GM23248 (cell line): ENCODE results near the gene FITM1.

Experiments used
- EZH2 ChIP-seq: fragments of 200-600 bp; sonication (generic); IDR thresholded peaks from 2 replicates; pipeline ENCODE4 v1.6.1; 2018; ENCODE audit warnings: antibody characterized with exemption, mild to moderate bottlenecking; ENCODE audit not compliant: insufficient read depth, poor library complexity, severe bottlenecking
- EZH2phosphoT487 ChIP-seq: fragments of 200-600 bp; sonication (generic); IDR thresholded peaks from 2 replicates; pipeline ENCODE4 v1.6.1; 2018; ENCODE audit warnings: antibody characterized with exemption, moderate library complexity, mild to moderate bottlenecking, low read depth; ENCODE audit not compliant: insufficient read depth

DNA sequence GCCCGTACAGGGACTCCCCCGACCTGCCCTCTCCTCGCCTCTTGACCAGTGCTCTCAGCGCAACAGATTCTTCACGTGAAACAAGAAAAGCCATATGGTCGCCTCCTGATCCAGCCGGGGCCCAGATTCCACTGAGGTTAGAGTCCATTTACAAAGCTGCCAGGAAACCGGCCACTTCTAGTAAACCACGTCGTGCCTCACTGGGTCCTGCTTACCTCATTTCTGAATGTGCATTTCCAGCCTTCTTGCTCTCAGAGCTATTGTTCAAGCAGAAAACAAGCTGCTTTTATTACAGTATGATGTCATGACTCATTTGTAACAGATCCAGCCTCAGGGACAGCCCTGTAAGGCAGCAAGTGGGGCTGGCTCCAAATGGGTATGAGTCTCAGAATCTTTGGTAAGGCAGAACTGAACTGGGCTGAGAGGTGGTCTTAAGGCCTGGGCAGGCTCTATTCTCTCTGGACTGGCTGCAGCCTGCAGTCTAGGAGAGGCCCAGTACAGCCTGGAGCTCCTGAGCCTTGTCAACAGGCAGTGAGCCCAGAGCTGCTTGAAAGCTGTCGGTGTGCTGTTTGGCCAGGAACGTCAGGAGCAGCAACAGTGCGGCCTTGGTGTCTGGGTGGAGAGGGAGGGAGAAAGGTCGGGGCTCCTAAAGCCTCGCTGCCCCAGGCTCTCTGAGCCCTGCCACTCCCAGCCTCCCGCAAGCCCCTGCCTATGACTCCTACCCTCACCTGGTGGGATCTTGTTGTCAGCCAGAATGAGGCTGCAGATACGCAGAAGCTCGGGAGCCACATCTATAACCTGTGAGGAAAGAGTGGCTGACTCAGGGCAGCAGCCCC is 49.7 kb downstream of the FITM1 start:
- TF ChIP-seq EZH2: no peak
- TF ChIP-seq EZH2phosphoT487: no peak
